Measurements from ENCODE around the gene RNU4-1.
A peak's percentile ranks its signal among the peaks of the same experiment; 100 is the strongest.

Gene RNU4-1

GRCh38 chr12:120261951-120262851 lies 30.8 kb downstream of the RNU4-1 start:
- Histone ChIP-seq H3K36me3 (ENCODE audit: control insufficient read depth in 2 of 2, insufficient read depth in 1 of 2, low read length in 2 of 2) (no peaks in the 10 kb centered on the region), H3K9me3 (ENCODE audit: control insufficient read depth, insufficient read depth, low read depth, low read length) (no peaks in the 10 kb centered on the region), H3K27ac (ENCODE audit: extremely low read depth, low read depth, low read length) (no peak overlapping the region), H3K4me1 (ENCODE audit: control insufficient read depth, insufficient read depth, low read length) (peaks cover 7% of the 10 kb centered on the region), H3K4me3 (ENCODE audit: low read depth, low read length) (no peak overlapping the region)
- TF ChIP-seq ZNF155 (tag by site-specific recombination; IDR thresholded peaks at IDR 0.05) (no peak), GLIS1 (tag by site-specific recombination; IDR thresholded peaks at IDR 0.05) (peak; percentile 45; the same call in 1 of the 2 replicates), ZNF585B (tag by site-specific recombination; IDR thresholded peaks at IDR 0.05) (no peak), GLIS2 (tag by site-specific recombination; IDR thresholded peaks at IDR 0.05) (0 out of 2 replicates have a peak, but pooled peaks have one; percentile 24), ZNF121 (tag by site-specific recombination; IDR thresholded peaks at IDR 0.05) (no peak), ZNF76 (tag by site-specific recombination; IDR thresholded peaks at IDR 0.05; ENCODE audit: borderline replicate concordance, low read depth) (0 out of 2 replicates have a peak, but pooled peaks have one; percentile 9), ZNF624 (tag by site-specific recombination; IDR thresholded peaks at IDR 0.05) (no peak), ZBTB21 (tag by site-specific recombination; IDR thresholded peaks at IDR 0.05) (no peak), ZFP3 (tag by site-specific recombination; IDR thresholded peaks at IDR 0.05; ENCODE audit: low read depth) (no peak), WT1 (tag by site-specific recombination; IDR thresholded peaks at IDR 0.05) (0 out of 2 replicates have a peak, but pooled peaks have one; percentile 12), ZNF311 (tag by site-specific recombination; IDR thresholded peaks at IDR 0.05; ENCODE audit: borderline replicate concordance) (no peak), KLF16 (tag by site-specific recombination; IDR thresholded peaks at IDR 0.05) (no peak), ZNF184 (tag by site-specific recombination; IDR thresholded peaks at IDR 0.05) (no peak), KLF1 (tag by site-specific recombination; IDR thresholded peaks at IDR 0.05) (0 out of 2 replicates have a peak, but pooled peaks have one; percentile 17), ZNF157 (tag by site-specific recombination; IDR thresholded peaks at IDR 0.05) (no peak), HIC1 (tag by site-specific recombination; IDR thresholded peaks at IDR 0.05) (peak; percentile 54; the same call in 1 of the 2 replicates), ZNF398 (tag by site-specific recombination; IDR thresholded peaks at IDR 0.05) (no peak), SP7 (tag by site-specific recombination; IDR thresholded peaks at IDR 0.05) (peak; percentile 92), IKZF3 (tag by site-specific recombination; IDR thresholded peaks at IDR 0.05) (0 out of 2 replicates have a peak, but pooled peaks have one; percentile 19), ZNF600 (tag by site-specific recombination; IDR thresholded peaks at IDR 0.05) (peak; percentile 39; the same call in 1 of the 2 replicates), ZNF677 (tag by site-specific recombination; IDR thresholded peaks at IDR 0.05) (no peak), ZNF214 (tag by site-specific recombination; IDR thresholded peaks at IDR 0.05; ENCODE audit: borderline replicate concordance) (no peak)
- TF ChIP-seq, protein P1, sequence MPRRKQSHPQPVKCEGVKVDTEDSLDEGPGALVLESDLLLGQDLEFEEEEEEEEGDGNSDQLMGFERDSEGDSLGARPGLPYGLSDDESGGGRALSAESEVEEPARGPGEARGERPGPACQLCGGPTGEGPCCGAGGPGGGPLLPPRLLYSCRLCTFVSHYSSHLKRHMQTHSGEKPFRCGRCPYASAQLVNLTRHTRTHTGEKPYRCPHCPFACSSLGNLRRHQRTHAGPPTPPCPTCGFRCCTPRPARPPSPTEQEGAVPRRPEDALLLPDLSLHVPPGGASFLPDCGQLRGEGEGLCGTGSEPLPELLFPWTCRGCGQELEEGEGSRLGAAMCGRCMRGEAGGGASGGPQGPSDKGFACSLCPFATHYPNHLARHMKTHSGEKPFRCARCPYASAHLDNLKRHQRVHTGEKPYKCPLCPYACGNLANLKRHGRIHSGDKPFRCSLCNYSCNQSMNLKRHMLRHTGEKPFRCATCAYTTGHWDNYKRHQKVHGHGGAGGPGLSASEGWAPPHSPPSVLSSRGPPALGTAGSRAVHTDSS (tag by site-specific recombination; IDR thresholded peaks at IDR 0.05), result no peak
- TF ChIP-seq, protein P2, sequence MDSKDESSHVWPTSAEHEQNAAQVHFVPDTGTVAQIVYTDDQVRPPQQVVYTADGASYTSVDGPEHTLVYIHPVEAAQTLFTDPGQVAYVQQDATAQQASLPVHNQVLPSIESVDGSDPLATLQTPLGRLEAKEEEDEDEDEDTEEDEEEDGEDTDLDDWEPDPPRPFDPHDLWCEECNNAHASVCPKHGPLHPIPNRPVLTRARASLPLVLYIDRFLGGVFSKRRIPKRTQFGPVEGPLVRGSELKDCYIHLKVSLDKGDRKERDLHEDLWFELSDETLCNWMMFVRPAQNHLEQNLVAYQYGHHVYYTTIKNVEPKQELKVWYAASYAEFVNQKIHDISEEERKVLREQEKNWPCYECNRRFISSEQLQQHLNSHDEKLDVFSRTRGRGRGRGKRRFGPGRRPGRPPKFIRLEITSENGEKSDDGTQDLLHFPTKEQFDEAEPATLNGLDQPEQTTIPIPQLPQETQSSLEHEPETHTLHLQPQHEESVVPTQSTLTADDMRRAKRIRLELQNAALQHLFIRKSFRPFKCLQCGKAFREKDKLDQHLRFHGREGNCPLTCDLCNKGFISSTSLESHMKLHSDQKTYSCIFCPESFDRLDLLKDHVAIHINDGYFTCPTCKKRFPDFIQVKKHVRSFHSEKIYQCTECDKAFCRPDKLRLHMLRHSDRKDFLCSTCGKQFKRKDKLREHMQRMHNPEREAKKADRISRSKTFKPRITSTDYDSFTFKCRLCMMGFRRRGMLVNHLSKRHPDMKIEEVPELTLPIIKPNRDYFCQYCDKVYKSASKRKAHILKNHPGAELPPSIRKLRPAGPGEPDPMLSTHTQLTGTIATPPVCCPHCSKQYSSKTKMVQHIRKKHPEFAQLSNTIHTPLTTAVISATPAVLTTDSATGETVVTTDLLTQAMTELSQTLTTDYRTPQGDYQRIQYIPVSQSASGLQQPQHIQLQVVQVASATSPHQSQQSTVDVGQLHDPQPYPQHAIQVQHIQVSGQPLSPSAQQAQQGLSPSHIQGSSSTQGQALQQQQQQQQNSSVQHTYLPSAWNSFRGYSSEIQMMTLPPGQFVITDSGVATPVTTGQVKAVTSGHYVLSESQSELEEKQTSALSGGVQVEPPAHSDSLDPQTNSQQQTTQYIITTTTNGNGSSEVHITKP (tag by site-specific recombination; IDR thresholded peaks at IDR 0.05), result peak; percentile 72
- TF ChIP-seq, protein P3, sequence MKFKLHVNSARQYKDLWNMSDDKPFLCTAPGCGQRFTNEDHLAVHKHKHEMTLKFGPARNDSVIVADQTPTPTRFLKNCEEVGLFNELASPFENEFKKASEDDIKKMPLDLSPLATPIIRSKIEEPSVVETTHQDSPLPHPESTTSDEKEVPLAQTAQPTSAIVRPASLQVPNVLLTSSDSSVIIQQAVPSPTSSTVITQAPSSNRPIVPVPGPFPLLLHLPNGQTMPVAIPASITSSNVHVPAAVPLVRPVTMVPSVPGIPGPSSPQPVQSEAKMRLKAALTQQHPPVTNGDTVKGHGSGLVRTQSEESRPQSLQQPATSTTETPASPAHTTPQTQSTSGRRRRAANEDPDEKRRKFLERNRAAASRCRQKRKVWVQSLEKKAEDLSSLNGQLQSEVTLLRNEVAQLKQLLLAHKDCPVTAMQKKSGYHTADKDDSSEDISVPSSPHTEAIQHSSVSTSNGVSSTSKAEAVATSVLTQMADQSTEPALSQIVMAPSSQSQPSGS (tag by site-specific recombination; IDR thresholded peaks at IDR 0.05; ENCODE audit: low read depth), result no peak
- POLR2A ChIA-PET, result interaction anchor here (1.9 to 8.6 kb wide), 5 partner anchors 27 to 62 kb away, joined by 11 to 126 read pairs (median 21); partner anchors contain the start of genes RNU4-1, RNU4-2 and RPLP0
- CTCF ChIA-PET, result interaction anchor here (0.8 to 16.4 kb wide), 7 partner anchors 8 to 1049 kb away, joined by 3 to 581 read pairs (median 3); partner anchors contain the start of gene RPLP0
